OCI-LY1 (cell line): ENCODE data around the gene ERICH3.

Experiments
- H2AFZ ChIP-seq: fragments of 200-600 bp; sonication (generic), shearing (Covaris generic); 2 replicates; pipeline ENCODE4 v1.6.0; 2014; ENCODE audit warnings: antibody characterized with exemption, mild to moderate bottlenecking, low read length
- H3F3A ChIP-seq: fragments of 200-600 bp; sonication (generic), shearing (Covaris generic); 2 replicates; pipeline ENCODE4 v1.6.0; 2014; ENCODE audit warnings: mild to moderate bottlenecking, antibody characterized with exemption, low read length, moderate library complexity; ENCODE audit not compliant: insufficient read depth
- H3K27ac ChIP-seq: fragments of 200-600 bp; sonication (generic); 2 replicates; pipeline ENCODE4 v1.5.1; 2014; ENCODE audit warnings: low read length, mixed run types, mild to moderate bottlenecking, low read depth; ENCODE audit not compliant: poor library complexity, severe bottlenecking
- H3K27me3 ChIP-seq: fragments of 200-600 bp; sonication (generic); 2 replicates; pipeline ENCODE4 v1.6.0; 2014; ENCODE audit warnings: antibody characterized with exemption, mild to moderate bottlenecking, low read length, moderate library complexity; ENCODE audit not compliant: insufficient read depth
- H3K36me3 ChIP-seq: fragments of 200-600 bp; sonication (generic); 2 replicates; pipeline ENCODE4 v1.6.1; 2014; ENCODE audit warnings: mild to moderate bottlenecking, antibody characterized with exemption, low read length, moderate library complexity, mixed read lengths; ENCODE audit not compliant: insufficient read depth
- H3K4me1 ChIP-seq: fragments of 200-600 bp; sonication (generic); 2 replicates; pipeline ENCODE4 v1.5.1; 2014; ENCODE audit warnings: mild to moderate bottlenecking, low read length, moderate library complexity; ENCODE audit not compliant: insufficient read depth, severe bottlenecking
- H3K4me2 ChIP-seq: fragments of 200-600 bp; sonication (generic), shearing (Covaris generic); 2 replicates; pipeline ENCODE4 v1.6.1; 2014; ENCODE audit warnings: low read length
- H3K4me3 ChIP-seq: fragments of 200-600 bp; sonication (generic); 2 replicates; pipeline ENCODE4 v1.5.1; 2014; ENCODE audit warnings: low read length, low read depth, mild to moderate bottlenecking, mixed read lengths; ENCODE audit not compliant: poor library complexity, severe bottlenecking
- H3K79me2 ChIP-seq: fragments of 200-600 bp; shearing (Covaris generic); 2 replicates; pipeline ENCODE4 v1.6.1; 2016; ENCODE audit warnings: mixed run types, low read length, mixed read lengths; ENCODE audit not compliant: insufficient read depth
- H3K9ac ChIP-seq: fragments of 200-600 bp; sonication (generic), shearing (Covaris generic); 2 replicates; pipeline ENCODE4 v1.6.1; 2014; ENCODE audit warnings: mild to moderate bottlenecking, low read length, mixed read lengths
- H3K9me2 ChIP-seq: fragments of 200-600 bp; sonication (generic), shearing (Covaris generic); 2 replicates; pipeline ENCODE4 v1.6.1; 2014; ENCODE audit warnings: low read depth, mild to moderate bottlenecking, low read length, mixed read lengths
- H3K9me3 ChIP-seq: fragments of 200-600 bp; shearing (Covaris generic); 2 replicates; pipeline ENCODE4 v1.6.1; 2014; ENCODE audit warnings: low read length, mixed read lengths
- H4K20me1 ChIP-seq: fragments of 200-600 bp; sonication (generic), shearing (Covaris generic); 2 replicates; pipeline ENCODE4 v1.6.0; 2016; ENCODE audit warnings: mild to moderate bottlenecking, low read length; ENCODE audit not compliant: insufficient read depth
- CTCF ChIP-seq: fragments of 200-600 bp; sonication (generic), shearing (Covaris generic); IDR thresholded peaks from 2 replicates; pipeline ENCODE4 v1.5.1; 2017; ENCODE audit warnings: mild to moderate bottlenecking, antibody characterized with exemption, low read length, moderate library complexity, mixed read lengths
- EZH2 ChIP-seq: fragments of 200-600 bp; sonication (generic), shearing (Covaris generic); IDR thresholded peaks from 2 replicates; pipeline ENCODE4 v1.8.0; 2017; ENCODE audit warnings: borderline replicate concordance, mixed run types, mild to moderate bottlenecking, antibody characterized with exemption, low read length, moderate library complexity, mixed read lengths

The ERICH3 gene

GRCh38 chr1:74641876-74642275 lies 31.7 kb downstream of the ERICH3 start:
- Histone ChIP-seq H4K20me1 (no peaks in the 10 kb centered on the region), H3K4me3 (no peak overlapping the region), H3K79me2 (no peaks in the 10 kb centered on the region), H3K9me3 (no peaks in the 10 kb centered on the region), H2AFZ (no peak overlapping the region), H3K27me3 (no peaks in the 10 kb centered on the region), H3K27ac (no peak overlapping the region), H3F3A (no peaks in the 10 kb centered on the region), H3K4me2 (no peak overlapping the region), H3K9ac (no peak overlapping the region), H3K36me3 (no peaks in the 10 kb centered on the region), H3K4me1 (no peaks in the 10 kb centered on the region), H3K9me2 (no peaks in the 10 kb centered on the region)
- TF ChIP-seq EZH2 (no peak), CTCF (no peak)

- no peaks in the 10 kb centered on the region for H3K27me3 ChIP-seq
- no peak overlapping the region for H2AFZ ChIP-seq
- H3K79me2 ChIP-seq: no peaks in the 10 kb centered on the region
- H3K27ac ChIP-seq: no peak overlapping the region
- H3F3A ChIP-seq: no peaks in the 10 kb centered on the region
- no peaks in the 10 kb centered on the region for H4K20me1 ChIP-seq
- H3K9me3 ChIP-seq: no peaks in the 10 kb centered on the region
- no peak overlapping the region for H3K9ac ChIP-seq
- H3K4me1 ChIP-seq: no peaks in the 10 kb centered on the region
- H3K36me3 ChIP-seq: no peaks in the 10 kb centered on the region
- H3K4me2 ChIP-seq: no peak overlapping the region
- TF ChIP-seq EZH2: no peak
- TF ChIP-seq CTCF: no peak
- H3K4me3 ChIP-seq: no peak overlapping the region
- H3K9me2 ChIP-seq: no peaks in the 10 kb centered on the region
Measured at GRCh38 chr1:74641161-74641560, 32.4 kb downstream of the ERICH3 start.

- Histone ChIP-seq H3K27me3 (no peaks in the 10 kb centered on the region), H3F3A (no peaks in the 10 kb centered on the region), H3K4me2 (no peak overlapping the region), H3K9me3 (no peaks in the 10 kb centered on the region), H3K9me2 (no peaks in the 10 kb centered on the region), H3K27ac (no peak overlapping the region), H3K4me1 (no peaks in the 10 kb centered on the region), H3K36me3 (no peaks in the 10 kb centered on the region), H4K20me1 (no peaks in the 10 kb centered on the region), H3K9ac (no peak overlapping the region), H3K79me2 (no peaks in the 10 kb centered on the region), H2AFZ (no peak overlapping the region), H3K4me3 (no peak overlapping the region)
- TF ChIP-seq EZH2: no peak
- TF ChIP-seq CTCF: no peak
Measured at GRCh38 chr1:74637296-74637695, 36.3 kb downstream of the ERICH3 start.
